H1 (cell line): ENCODE data around the gene TASP1. TPM values are rescaled to one million over a fixed set of nuclear protein-coding genes. Genes with fewer than 3 reads are reported as not detected.

ENCODE experiments used
- SRF ChIP-seq: IDR thresholded peaks from 2 replicates; pipeline ENCODE4 v1.6.1; 2011; ENCODE audit warnings: mild to moderate bottlenecking, low read depth, low read length, moderate library complexity
- polyA plus RNA-seq, 7 experiments: library from polyadenylated mRNA; depleted of rRNA in 3 of 7; stranded (reverse) in 5 of 7; unstranded in 2 of 7; fragments of >200 nt in 5 of 7; fragments of 200-250 nt in 2 of 7; gene quantifications; 1 replicate in 5 of 7; 2 replicates in 1 of 7; 4 replicates in 1 of 7; pipeline versions ENCODE4 v1.2.1 to v1.2.3, GENCODE V29; 2011 to 2013; ENCODE audit warnings: missing spikeins in 2 of 7, mixed read lengths in 2 of 7
- total RNA-seq: library from RNA; stranded (reverse); fragmentation: NEBNext Ultra II Directional; extraction: Animal tissue kit (Norgen Biotek cat#: 25700); gene quantifications from 2 replicates; pipeline ENCODE4 v1.2.1, GENCODE V29; 2021

Gene TASP1
- total and polyA plus RNA-seq, 2 of the 8 experiments (the other 6 are each of a cell fraction or from before 2014, with no cell fraction given) = 4.5 to 10.9 TPM

- no peak for TF ChIP-seq SRF
Measured at GRCh38 chr20:13611611-13612125, 27.1 kb downstream of the TASP1 start (continued).
